HEK293T (cell line): ENCODE results near the gene EPB41L2.

Experiments
- BHLHE40 ChIP-seq: fragments of 450-650 bp; IDR thresholded peaks from 2 replicates; pipeline ENCODE4 v1.6.1; 2016; ENCODE audit warnings: mild to moderate bottlenecking, moderate library complexity, borderline replicate concordance
- CTBP1 ChIP-seq: fragments of 450-650 bp; IDR thresholded peaks from 2 replicates; pipeline ENCODE4 v1.6.1; 2016; ENCODE audit warnings: borderline replicate concordance

DNA sequence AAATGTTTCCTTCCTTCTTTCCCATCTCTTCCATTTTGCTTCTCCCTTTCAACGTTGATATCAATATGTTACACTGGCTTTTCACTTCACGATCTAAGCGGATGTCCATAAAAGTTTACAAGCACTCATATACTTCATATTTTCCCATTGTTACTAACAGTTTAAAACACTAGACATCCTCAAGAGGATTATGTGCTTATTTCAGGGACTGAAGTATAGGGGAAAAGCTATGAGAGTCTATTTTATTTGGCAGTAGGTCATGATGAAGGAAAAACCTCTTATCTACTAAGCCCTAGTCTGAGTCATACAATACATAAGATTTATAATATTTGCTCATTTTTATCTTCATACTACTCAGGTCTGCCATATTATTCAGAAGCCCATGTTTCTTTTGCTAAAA, 20.6 kb upstream of the EPB41L2 start:
- no peak for TF ChIP-seq CTBP1
- TF ChIP-seq BHLHE40: no peak
